Testis (tissue), 3 donors: ENCODE results near the gene SND1. TPM values are rescaled to one million over a fixed set of nuclear protein-coding genes. Genes with fewer than 3 reads are reported as not detected.

Experiments
- DNase-seq: peaks from one replicate; pipeline ENCODE4 v3.0.0-alpha.2; 2019
- H3K27ac ChIP-seq, 2 donors: fragments of 200-600 bp; sonication (generic); one replicate each; pipeline ENCODE4 v1.5.1; 2019
- H3K27me3 ChIP-seq: fragments of 200-600 bp; sonication (generic); one replicate; pipeline ENCODE4 v1.5.1; 2019
- H3K36me3 ChIP-seq: fragments of 200-600 bp; sonication (generic); one replicate; pipeline ENCODE4 v1.5.1; 2017; ENCODE audit warnings: low read depth; ENCODE audit errors: missing control alignments
- H3K4me1 ChIP-seq: fragments of 200-600 bp; sonication (generic); one replicate; pipeline ENCODE4 v1.5.1; 2019
- H3K4me3 ChIP-seq, 2 donors: fragments of 200-600 bp; sonication (generic); one replicate each; pipeline ENCODE4 v1.5.1; 2017 to 2019
- H3K9me3 ChIP-seq: fragments of 200-600 bp; sonication (generic); one replicate; pipeline ENCODE4 v1.5.1; 2017
- CTCF ChIP-seq, 3 experiments: fragments of 450-650 bp in 2 of 3; fragments of 200-600 bp in 1 of 3; sonication (generic) in 1 of 3; IDR thresholded peaks; one replicate each; pipeline ENCODE4 v1.5.1; 2016 to 2019; ENCODE audit warnings: antibody characterized with exemption in 3 of 3, mild to moderate bottlenecking in 2 of 3, moderate library complexity in 1 of 3
- POLR2A ChIP-seq: fragments of 450-650 bp; IDR thresholded peaks from one replicate; pipeline ENCODE4 v1.6.1; 2017; ENCODE audit warnings: antibody characterized with exemption, mild to moderate bottlenecking, moderate library complexity
- WGBS, 2 donors: methylation state at CpG; one replicate each; pipeline ENCODE4 v1.1.5; 2018; 5-methylcytosine and 5-hydroxymethylcytosine counted together
- intact Hi-C: fragments of 100-400 bp; cut with DNase I; formaldehyde crosslinking; loops from one replicate; pipeline ENCODE4 v1.15.1; 2023; ENCODE audit warnings: low total_unique reads
- microRNA counts, 2 donors: library from miRNA; unstranded; fragments of <30 nt; microRNA quantifications; one replicate each; lab custom pipeline; 2016
- microRNA-seq, 2 donors: library from miRNA; unstranded; fragments of <30 nt; microRNA quantifications; one replicate each; pipeline ENCODE4, GENCODE V29; 2016; ENCODE audit warnings: borderline number of aligned reads in 2 of 2, borderline replicate concordance in 1 of 2
- polyA plus RNA-seq: library from polyadenylated mRNA; stranded (reverse); fragments of 350-450 nt; fragmentation: Illumina TruSeq; extraction: RNeasy Lipid Tissue Mini Kit (QIAGEN cat#74804); gene quantifications from one replicate; pipeline ENCODE4 v1.2.3, GENCODE V29; 2014; ENCODE audit warnings: low read depth, low replicate concordance; ENCODE audit not compliant: insufficient read depth
- small RNA-seq, 2 donors: library from RNA; depleted of rRNA; stranded (forward); fragments of <200 nt; gene quantifications; one replicate each; pipeline ENCODE3, GENCODE V24; 2016
- total RNA-seq, 2 donors: library from RNA; depleted of rRNA; stranded (reverse); fragments of >200 nt; gene quantifications; one replicate each; pipeline ENCODE4 v1.2.3, GENCODE V29; 2016

Gene SND1
- total and polyA plus RNA-seq, 3 donors from 2014 or later, result 132 to 207 (median 179) TPM

GRCh38 chr7:128139406-128139805 is 487.4 kb downstream of the SND1 start:
- Histone ChIP-seq H3K36me3 (no peaks in the 10 kb centered on the region), H3K9me3 (no peaks in the 10 kb centered on the region), H3K4me1 (peaks cover 10% of the 10 kb centered on the region), H3K27me3 (no peaks in the 10 kb centered on the region), H3K4me3 (no peak overlapping the region), H3K27ac (no peak overlapping the region)
- TF ChIP-seq CTCF (IDR thresholded peaks at IDR 0.05), result no peak
- TF ChIP-seq POLR2A, result no peak
- WGBS, 2 donors, result 73 to 80% methylated on average over 3 of the region's 3 CpGs
- intact Hi-C loops, result no loop called here
- no peak for DNase-seq

DNA sequence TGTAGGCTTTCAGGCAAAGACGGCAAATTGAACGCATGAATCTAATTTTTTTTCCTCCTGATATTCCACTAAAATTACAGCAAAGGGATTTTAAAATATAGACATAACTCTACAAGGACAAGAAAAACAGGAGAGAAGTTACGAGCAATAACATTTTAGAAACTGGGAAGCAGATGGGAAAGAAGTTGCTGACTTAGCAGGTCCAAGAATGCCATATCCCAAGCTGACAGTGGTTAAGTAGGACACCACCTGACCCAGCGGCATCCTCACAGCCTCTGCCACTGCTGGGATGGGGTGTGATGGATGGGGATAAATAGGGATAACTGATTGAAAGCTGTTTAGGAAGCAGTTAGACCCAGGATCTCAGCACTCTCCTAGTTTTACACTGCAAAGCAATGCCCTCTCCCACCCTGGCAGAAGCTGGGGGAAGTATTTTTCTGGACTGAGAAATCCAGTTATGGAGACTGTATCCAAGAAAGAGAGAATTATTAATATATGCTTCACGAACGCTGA is 489.7 kb downstream of the SND1 start:
- DNase-seq, result no peak
- intact Hi-C loops, result no loop called here
- TF ChIP-seq POLR2A (no peak), CTCF (IDR thresholded peaks at IDR 0.05) (no peak)

More for the DNA sequence above, 489.7 kb downstream of the SND1 start:
- H3K9me3 ChIP-seq, result no peaks in the 10 kb centered on the region
- H3K36me3 ChIP-seq, result no peaks in the 10 kb centered on the region
- H3K27me3 ChIP-seq, result no peaks in the 10 kb centered on the region
- WGBS, 2 donors, result 85 to 90% methylated on average over 6 of the region's 6 CpGs
- no peak overlapping the region for H3K4me3 ChIP-seq
- H3K4me1 ChIP-seq, result no peaks in the 10 kb centered on the region
- H3K27ac ChIP-seq, result no peak overlapping the region

MicroRNAs within 50 kb of the gene (microRNA counts, 767-probe panel; counts per million panel counts)
- 0 to 152 counts per million in 2 donors for microRNA hsa-miR-593-3p (lab: Ali Mortazavi, UCI)

Small RNA genes lying within 50 kb of the gene (microRNA-seq; reads per million reads assigned to microRNA genes)
- 0 reads per million in 2 donors for gene MIR593

Small RNA genes lying within 50 kb of the gene (small RNA-seq; reads per million reads assigned to genes)
- gene MIR593, result 0 reads per million in 2 donors

Other genes starting within 250 kb of the SND1 start
- 10 to 100 TPM; 35.6 to 38.1 TPM for gene GCC1, start 66.6 kb upstream of the SND1 start, total RNA-seq
- 39.0 TPM for gene GCC1, start 66.6 kb upstream of the SND1 start, polyA plus RNA-seq
- 100 to 1,000 TPM; 171 to 190 TPM for gene ARF5, start 63.8 kb upstream of the SND1 start, total RNA-seq
- gene ARF5, start 63.8 kb upstream of the SND1 start, polyA plus RNA-seq, result 161 TPM
- 100 to 1,000 TPM in 1 of 2 donors, 10 to 100 TPM in 1; 40.4 to 143 TPM for gene FSCN3, start 58.5 kb upstream of the SND1 start, total RNA-seq
- 140 TPM for gene FSCN3, start 58.5 kb upstream of the SND1 start, polyA plus RNA-seq
- gene PAX4, start 34.1 kb upstream of the SND1 start, total RNA-seq, result under 1 TPM; 0.50 to 0.55 TPM
- gene PAX4, start 34.1 kb upstream of the SND1 start, polyA plus RNA-seq, result 0.95 TPM